HEK293T (cell line): Measurements from ENCODE around the gene ANKFY1.

Experiments used
- CTCF ChIA-PET: fragments of 350-600 bp; formaldehyde crosslinking; extraction: SDS; loops from one replicate; lab custom pipeline; 2021; ENCODE audit warnings: antibody characterized with exemption, inconsistent platforms; lab: Yijun Ruan, JAX
- POLR2A ChIA-PET: fragments of 350-600 bp; formaldehyde crosslinking; extraction: SDS; loops from one replicate; lab custom pipeline; 2020; ENCODE audit warnings: antibody characterized with exemption, inconsistent platforms; lab: Yijun Ruan, JAX
- DNase-seq: peaks from one replicate; pipeline ENCODE4 v3.0.0; 2012; ENCODE audit warnings: mixed read lengths; ENCODE audit errors: extremely low spot score
- ARNT ChIP-seq: fragments of 450-650 bp; IDR thresholded peaks from 2 replicates; pipeline ENCODE4 v1.6.1; 2017; ENCODE audit warnings: mild to moderate bottlenecking
- BHLHE40 ChIP-seq: fragments of 450-650 bp; IDR thresholded peaks from 2 replicates; pipeline ENCODE4 v1.6.1; 2016; ENCODE audit warnings: mild to moderate bottlenecking, moderate library complexity, borderline replicate concordance
- CTBP1 ChIP-seq: fragments of 450-650 bp; IDR thresholded peaks from 2 replicates; pipeline ENCODE4 v1.6.1; 2016; ENCODE audit warnings: borderline replicate concordance
- ELF4 ChIP-seq: fragments of 450-650 bp; IDR thresholded peaks from 2 replicates; pipeline ENCODE4 v1.6.1; 2017; ENCODE audit warnings: antibody characterized with exemption
- FOXA1 ChIP-seq: fragments of 450-650 bp; IDR thresholded peaks from 2 replicates; pipeline ENCODE4 v1.6.1; 2016; ENCODE audit warnings: mild to moderate bottlenecking
- FOXK2 ChIP-seq: fragments of 450-650 bp; IDR thresholded peaks from 2 replicates; pipeline ENCODE4 v1.6.1; 2016; ENCODE audit warnings: mild to moderate bottlenecking
- FOXM1 ChIP-seq: fragments of 450-650 bp; IDR thresholded peaks from 2 replicates; pipeline ENCODE4 v1.6.1; 2017; ENCODE audit warnings: mild to moderate bottlenecking, borderline replicate concordance
- HDGF ChIP-seq: fragments of 450-650 bp; IDR thresholded peaks from 2 replicates; pipeline ENCODE4 v1.6.1; 2017; ENCODE audit warnings: antibody characterized with exemption, borderline replicate concordance
- L3MBTL2 ChIP-seq: fragments of 450-650 bp; conservative IDR thresholded peaks from 2 replicates; pipeline ENCODE4 v1.6.1; 2016; ENCODE audit warnings: mild to moderate bottlenecking
- LEF1 ChIP-seq: fragments of 450-650 bp; IDR thresholded peaks from 2 replicates; pipeline ENCODE4 v1.6.1; 2017; ENCODE audit warnings: mild to moderate bottlenecking, borderline replicate concordance
- NFRKB ChIP-seq: fragments of 450-650 bp; IDR thresholded peaks from 2 replicates; pipeline ENCODE4 v1.6.1; 2016; ENCODE audit warnings: mild to moderate bottlenecking, moderate library complexity
- SP1 ChIP-seq: fragments of 450-650 bp; IDR thresholded peaks from 2 replicates; pipeline ENCODE4 v1.6.1; 2017
- SUZ12 ChIP-seq: fragments of 450-650 bp; IDR thresholded peaks from 2 replicates; pipeline ENCODE4 v1.6.1; 2016; ENCODE audit warnings: mild to moderate bottlenecking
- TARDBP ChIP-seq: fragments of 450-650 bp; IDR thresholded peaks from 2 replicates; pipeline ENCODE4 v1.6.1; 2016
- ZNF384 ChIP-seq: fragments of 450-650 bp; IDR thresholded peaks from 2 replicates; pipeline ENCODE4 v1.6.1; 2016
- TF ChIP-seq, protein P1 (sequence below): fragments of 450-650 bp; IDR thresholded peaks from 2 replicates; pipeline ENCODE4 v1.6.1; 2016

The ANKFY1 gene

DNA sequence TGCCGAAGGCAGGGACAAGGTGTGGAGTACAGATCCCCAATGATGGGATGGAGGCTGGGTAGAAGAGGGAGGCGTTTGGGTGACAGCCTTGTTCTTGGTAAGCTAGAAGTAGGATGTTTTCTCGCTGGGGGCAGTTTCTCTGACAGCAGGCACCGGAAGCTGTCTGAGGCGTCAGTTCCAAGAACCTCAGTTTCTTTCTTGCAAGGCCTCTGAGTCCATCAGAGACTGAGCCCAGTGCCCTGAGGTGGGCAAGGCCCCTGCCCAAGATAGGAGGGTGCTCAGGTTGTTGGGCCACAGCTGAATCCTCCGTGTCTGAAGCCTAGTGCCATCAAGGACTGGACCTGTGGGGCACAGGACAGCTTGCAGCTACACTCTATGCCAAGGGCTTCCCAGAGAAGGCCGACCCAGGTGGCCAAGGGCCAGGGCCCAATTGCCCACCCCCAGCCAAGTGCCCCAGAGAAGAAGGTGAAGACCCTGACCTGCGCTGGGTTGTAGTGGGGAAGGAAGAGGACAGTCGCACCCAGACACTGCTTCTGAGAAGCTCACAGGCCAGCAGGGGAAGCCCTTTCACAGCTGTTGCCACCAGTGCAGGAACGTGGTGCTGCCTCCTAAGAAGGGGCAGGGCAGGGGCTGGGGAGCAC lies 107.7 kb downstream of the ANKFY1 start:
- CTCF ChIA-PET: interaction anchor here (0.5 to 0.9 kb wide), 2 partner anchors 21 to 513 kb away, joined by 3 read pairs; no protein-coding TSS in a partner anchor
- no peak for DNase-seq
- no peak for TF ChIP-seq FOXK2
- TF ChIP-seq TARDBP: no peak
- no peak for TF ChIP-seq ARNT
- no peak for TF ChIP-seq HDGF
- TF ChIP-seq SUZ12: no peak
- TF ChIP-seq FOXM1: no peak
- TF ChIP-seq LEF1: no peak
- TF ChIP-seq BHLHE40: no peak
- POLR2A ChIA-PET: interaction anchor here (14.3 kb wide), 1 partner anchor 12 kb away, joined by 145 read pairs; the partner anchor contains the start of genes CYB5D2 and ZZEF1

DNA sequence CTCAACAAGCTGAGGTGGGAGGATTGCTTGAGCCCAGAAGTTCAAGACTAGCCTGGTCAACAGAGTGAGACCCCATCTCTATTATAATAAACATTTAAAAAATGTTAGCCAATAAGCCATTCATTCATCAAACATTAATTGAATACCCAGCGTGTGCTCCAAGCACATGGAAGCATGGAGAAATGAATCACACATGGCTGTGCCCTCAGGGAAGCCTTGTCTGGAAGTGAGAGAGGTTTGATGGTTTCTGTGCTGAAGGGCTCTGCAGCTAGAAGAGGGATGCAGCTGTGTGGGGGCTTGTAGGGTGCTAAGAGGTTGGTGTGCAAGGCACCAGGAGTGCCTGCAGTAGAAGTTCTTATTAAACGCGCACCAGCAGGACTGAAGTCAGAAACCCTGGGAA lies 109.6 kb downstream of the ANKFY1 start:
- no peak for TF ChIP-seq FOXM1
- TF ChIP-seq ARNT: no peak
- no peak for TF ChIP-seq L3MBTL2
- TF ChIP-seq, protein P1, sequence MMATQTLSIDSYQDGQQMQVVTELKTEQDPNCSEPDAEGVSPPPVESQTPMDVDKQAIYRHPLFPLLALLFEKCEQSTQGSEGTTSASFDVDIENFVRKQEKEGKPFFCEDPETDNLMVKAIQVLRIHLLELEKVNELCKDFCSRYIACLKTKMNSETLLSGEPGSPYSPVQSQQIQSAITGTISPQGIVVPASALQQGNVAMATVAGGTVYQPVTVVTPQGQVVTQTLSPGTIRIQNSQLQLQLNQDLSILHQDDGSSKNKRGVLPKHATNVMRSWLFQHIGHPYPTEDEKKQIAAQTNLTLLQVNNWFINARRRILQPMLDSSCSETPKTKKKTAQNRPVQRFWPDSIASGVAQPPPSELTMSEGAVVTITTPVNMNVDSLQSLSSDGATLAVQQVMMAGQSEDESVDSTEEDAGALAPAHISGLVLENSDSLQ: no peak
- no peak for TF ChIP-seq ELF4
- TF ChIP-seq CTBP1: no peak
- no peak for TF ChIP-seq SP1
- no peak for TF ChIP-seq HDGF
- no peak for TF ChIP-seq FOXA1
- no peak for TF ChIP-seq SUZ12
- TF ChIP-seq TARDBP: no peak
- no peak for TF ChIP-seq LEF1
- no peak for TF ChIP-seq ZNF384
- ChIA-PET CTCF (no interaction called here), POLR2A (interaction anchor here (14.3 kb wide), 1 partner anchor 10 kb away, joined by 145 read pairs; the partner anchor contains the start of genes CYB5D2 and ZZEF1)
- no peak for DNase-seq

DNA sequence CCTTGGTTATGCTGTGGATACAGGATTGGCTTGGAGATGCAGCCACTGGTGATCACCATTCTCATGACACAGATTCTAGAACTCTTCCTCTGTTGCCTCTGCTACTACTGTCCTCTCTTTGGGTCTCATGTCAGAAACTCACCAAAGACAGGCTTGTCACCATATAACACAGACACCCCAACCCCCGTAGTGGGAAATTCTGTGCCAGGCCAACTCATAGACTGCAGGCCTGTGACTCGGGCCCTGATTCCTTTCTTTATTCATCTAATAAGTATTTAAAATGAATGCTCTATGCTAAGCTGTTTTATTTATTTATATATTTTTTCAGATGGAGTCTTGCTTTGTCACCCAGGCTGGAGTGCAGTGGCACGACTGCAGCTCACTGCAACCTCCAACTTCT lies 111.3 kb downstream of the ANKFY1 start:
- no peak for DNase-seq
- ChIA-PET POLR2A (interaction anchor here (14.3 kb wide), 1 partner anchor 8 kb away, joined by 145 read pairs; the partner anchor contains the start of genes CYB5D2 and ZZEF1), CTCF (no interaction called here)
- TF ChIP-seq, protein P1: no peak
- TF ChIP-seq LEF1 (no peak), FOXA1 (no peak), SUZ12 (no peak), ARNT (no peak), FOXM1 (no peak), TARDBP (no peak), NFRKB (no peak), FOXK2 (no peak), ZNF384 (no peak), L3MBTL2 (no peak), ELF4 (no peak), BHLHE40 (no peak), CTBP1 (no peak)

DNA sequence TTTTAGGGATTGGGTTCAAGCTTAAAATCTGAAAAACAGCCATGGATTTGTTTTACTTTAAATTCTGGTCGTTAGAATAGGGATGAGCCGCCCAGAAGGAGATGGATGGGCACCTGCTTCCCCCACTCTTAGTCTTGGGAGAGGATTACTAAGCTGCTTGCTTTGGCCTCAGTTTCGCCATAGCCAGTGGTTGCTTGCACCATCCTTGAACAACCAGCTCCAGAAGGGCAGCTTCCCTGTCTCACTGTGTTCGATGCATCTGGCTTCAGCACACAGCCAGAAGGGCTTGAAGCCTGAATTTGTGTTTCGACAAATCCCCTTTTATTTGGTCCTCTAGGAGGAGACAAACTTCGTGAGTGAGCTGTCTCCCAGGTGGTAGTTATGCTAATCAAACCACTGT lies 113.7 kb downstream of the ANKFY1 start:
- ChIA-PET CTCF (no interaction called here), POLR2A (interaction anchor here (1.2 kb wide), 1 partner anchor 11 kb away, joined by 5 read pairs; no protein-coding TSS in a partner anchor)
- no peak for TF ChIP-seq SP1
- no peak for TF ChIP-seq ZNF384
- TF ChIP-seq FOXK2: no peak
- TF ChIP-seq CTBP1: no peak
- TF ChIP-seq NFRKB: no peak
- no peak for TF ChIP-seq LEF1
- TF ChIP-seq ELF4: no peak
- TF ChIP-seq ARNT: no peak
- TF ChIP-seq BHLHE40: no peak
- no peak for TF ChIP-seq L3MBTL2
- TF ChIP-seq, protein P1: no peak
- TF ChIP-seq SUZ12: no peak
- TF ChIP-seq FOXA1: no peak
- no peak for TF ChIP-seq HDGF
- TF ChIP-seq FOXM1: no peak
- no peak for TF ChIP-seq TARDBP
- no peak for DNase-seq

DNA sequence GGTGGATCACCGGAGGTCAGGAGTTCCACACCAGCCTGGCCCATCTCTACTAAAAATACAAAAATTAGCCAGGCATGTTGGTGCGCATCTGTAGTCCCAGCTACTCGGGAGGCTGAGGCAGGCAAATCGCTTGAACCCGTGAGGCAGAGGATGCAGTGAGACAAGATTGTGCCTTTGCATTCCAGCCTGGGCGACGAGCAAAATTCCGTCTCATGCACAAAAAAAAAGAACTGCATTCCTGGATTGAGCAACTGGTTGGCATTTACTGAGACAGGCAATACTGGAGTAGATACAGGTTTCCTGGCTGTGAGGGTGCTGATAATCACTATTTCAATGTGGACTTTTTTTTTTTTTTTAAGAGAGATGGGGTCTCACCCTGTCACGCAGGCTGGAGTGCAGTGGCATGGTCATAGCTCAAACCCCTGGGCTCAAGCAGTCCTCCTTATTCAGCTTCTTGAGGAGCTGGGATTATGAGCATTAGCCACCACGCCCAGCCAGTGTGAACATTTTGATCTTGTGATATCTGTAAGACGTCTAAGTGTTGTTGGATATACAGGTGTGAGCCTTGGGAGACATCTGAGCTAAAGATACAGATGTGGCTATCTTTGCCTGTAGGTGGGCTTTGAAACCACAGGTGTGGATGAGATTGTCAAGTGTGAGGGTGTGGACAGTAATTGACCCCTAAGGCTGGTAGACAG lies 115.0 kb downstream of the ANKFY1 start:
- ChIA-PET POLR2A (interaction anchor here (1.2 kb wide), 1 partner anchor 13 kb away, joined by 5 read pairs; no protein-coding TSS in a partner anchor), CTCF (no interaction called here)
- DNase-seq: no peak
- TF ChIP-seq FOXM1 (no peak), NFRKB (no peak), FOXA1 (no peak), LEF1 (no peak), ELF4 (no peak), ZNF384 (no peak), L3MBTL2 (no peak)
- TF ChIP-seq, protein P1: no peak
